Stimulated activated CD8-positive, alpha-beta memory T cell treated with anti-CD3 and anti-CD28 coated beads, Interleukin-4, amount 100 ng/mL, for 24 hours (primary cell): ENCODE results near the gene NCCRP1.
"Not testable (repeated sequence)": the region's sequence is repeated elsewhere in the genome, so short reads cannot be mapped to it uniquely, and the experiment has no call there.

Source experiments
- DNase-seq: peaks from one replicate; pipeline ENCODE4 v3.0.0-alpha.2; 2020; ENCODE audit warnings: low read depth

NCCRP1 gene

GRCh38 chr19:39208175-39208795 lies 11.5 kb downstream of the NCCRP1 start:
- DNase-seq: no peak

DNA sequence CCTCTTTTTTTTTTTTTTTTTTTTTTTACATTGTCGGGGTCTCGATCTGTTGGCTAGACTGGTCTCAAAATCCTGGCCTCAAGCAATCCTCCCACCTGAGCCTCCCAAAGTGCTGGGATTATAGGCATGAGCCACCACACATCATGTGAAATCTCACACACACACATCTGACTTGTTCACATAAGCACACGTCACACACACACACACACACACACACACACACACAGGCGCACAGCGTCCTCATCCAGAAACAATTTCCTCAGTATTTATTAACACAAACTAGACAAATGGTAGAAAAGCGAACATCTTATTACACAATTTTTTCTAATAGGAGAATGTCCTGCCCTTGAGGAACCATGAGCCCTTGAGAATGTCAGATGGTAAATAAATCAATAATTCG lies 12.4 kb downstream of the NCCRP1 start:
- DNase-seq: no peak

- no peak for DNase-seq
These were observed 15.1 kb downstream of the NCCRP1 start for GRCh38 chr19:39211731-39212374.

DNA sequence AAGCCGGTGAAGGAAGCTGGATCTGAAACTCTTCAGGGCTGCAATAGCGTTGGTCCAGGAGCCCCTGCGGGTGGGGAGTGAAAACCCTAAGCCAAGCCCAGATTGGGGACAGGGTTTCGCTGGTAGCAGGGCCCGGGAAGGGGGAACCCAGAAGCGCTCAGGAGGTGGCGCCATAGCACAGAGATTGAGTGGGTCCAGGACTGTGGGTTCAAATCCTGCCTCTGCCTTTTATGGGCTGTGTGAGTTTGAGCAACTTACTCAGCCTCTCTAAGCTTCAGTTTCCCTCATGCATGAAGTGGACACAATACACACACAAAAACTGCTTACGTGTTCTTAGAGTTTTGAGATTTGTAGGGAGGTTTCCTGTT lies 15.6 kb downstream of the NCCRP1 start:
- DNase-seq: peak; percentile 46

GRCh38 chr19:39215323-39215722 lies 18.6 kb downstream of the NCCRP1 start:
- not testable (repeated sequence) for DNase-seq

DNA sequence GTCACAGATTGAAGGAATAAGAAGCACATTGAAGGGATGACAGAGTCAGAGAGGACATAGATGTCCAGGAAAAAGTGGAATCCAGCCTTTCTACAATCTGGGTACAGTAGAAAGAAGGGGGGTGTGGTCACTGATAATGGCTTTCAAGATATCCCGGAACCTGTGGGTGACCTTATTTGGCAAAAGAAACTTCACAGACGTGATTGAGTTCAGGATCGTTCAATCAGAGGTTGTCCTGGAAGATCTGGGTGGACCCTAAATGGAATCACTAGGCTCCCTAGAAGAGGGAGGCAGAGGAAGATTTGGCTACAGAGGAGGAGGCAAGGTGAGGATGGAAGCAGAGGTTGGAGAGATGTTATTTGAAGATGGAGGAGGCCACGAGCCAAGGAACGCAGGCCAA lies 20.3 kb downstream of the NCCRP1 start:
- no peak for DNase-seq

GRCh38 chr19:39218230-39219007 lies 21.7 kb downstream of the NCCRP1 start:
- no peak for DNase-seq

DNA sequence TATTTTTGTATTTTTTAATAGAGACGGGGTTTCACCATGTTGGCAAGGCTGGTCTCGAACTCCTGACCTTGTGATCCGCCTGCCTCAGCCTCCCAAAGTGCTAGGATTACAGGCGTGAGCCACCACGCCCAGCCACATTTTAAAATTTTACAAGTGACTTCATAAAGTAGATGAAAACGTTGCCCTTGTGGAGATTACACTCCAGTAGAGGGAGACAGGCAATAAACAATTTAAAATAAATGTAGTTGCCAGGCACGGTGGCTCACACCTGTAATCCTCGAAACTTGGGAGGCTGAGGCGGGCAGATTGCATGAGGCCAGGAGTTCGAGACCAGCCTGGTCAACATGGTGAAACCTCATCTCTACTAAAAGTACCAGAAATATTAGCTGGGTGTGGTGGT lies 22.3 kb downstream of the NCCRP1 start:
- DNase-seq: not testable (repeated sequence)

GRCh38 chr19:39223703-39224279 lies 27.0 kb downstream of the NCCRP1 start:
- no peak for DNase-seq

GRCh38 chr19:39224910-39225309 lies 28.1 kb downstream of the NCCRP1 start:
- DNase-seq: no peak

DNA sequence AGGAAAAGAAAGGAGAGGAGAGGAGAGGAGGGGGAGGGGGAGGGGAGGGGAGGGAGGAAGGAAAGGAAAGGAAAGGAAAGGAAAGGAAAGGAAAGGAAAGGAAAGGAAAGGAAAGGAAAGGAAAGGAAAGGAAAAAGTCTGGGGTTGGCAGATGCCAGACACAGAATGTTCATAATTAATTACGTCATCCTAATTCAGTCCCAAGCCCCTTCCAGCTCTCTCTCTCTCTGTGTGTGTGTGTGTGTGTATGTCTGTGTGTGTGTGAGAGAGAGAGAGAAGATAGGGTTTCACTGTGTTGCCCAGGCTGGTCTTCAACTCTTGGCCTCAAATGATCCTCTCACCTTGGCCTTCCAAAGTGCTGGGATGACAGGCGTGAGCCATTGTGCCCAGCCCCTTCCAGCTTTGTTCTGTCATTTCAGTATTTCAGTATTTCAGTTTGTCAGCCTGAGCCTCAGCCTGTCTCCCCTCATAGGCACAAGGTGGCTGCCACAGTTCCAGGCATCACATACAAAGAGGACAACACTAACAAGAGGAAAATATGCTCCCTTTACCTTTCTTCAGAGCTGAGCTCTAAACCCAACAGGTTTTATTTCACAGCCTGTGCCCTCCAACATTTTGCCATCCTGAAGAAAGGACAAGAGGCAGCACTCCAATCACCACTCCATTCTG lies 33.5 kb downstream of the NCCRP1 start:
- no peak for DNase-seq

DNA sequence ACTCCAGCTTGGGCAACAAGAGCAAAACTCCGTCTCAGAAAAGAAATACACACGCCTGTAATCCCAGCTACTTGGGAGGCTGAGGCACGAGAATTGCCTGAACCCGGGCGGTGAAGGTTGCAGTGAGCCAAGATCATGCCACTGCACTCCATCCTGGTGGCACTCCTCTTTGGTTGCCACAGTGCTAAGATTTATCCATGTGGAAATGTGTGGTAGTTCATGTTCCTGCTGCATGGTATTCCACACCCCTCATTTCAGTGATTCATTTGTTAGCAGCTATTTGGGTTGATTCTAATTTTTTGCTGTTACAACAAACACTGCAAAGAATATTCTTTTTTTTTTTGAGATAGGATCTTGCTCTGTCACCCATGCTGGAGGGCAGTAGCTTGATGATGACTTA lies 35.9 kb downstream of the NCCRP1 start:
- no peak for DNase-seq

DNA sequence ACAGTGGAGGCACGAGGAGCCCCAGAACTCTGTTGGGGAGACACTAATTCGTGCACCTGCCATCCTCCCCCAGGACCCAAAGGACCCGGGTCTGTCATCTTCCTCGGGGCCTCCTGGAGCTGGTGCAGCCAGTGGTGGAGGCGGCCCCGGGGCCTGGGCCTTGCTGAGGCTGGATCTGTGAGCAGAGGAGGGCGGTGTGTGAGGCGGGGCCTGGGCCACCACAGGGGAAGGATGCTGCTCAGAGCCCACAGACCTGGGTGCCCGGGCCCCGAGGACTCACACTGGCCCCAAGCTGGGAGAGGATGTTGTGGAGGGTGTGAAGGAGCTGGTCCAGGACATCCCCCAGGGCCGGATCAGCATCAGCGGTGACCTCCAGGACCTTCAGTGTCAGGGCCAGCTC lies 39.8 kb downstream of the NCCRP1 start:
- DNase-seq: peak; percentile 30

- DNase-seq: peak; percentile 29
These were observed 40.7 kb downstream of the NCCRP1 start for GRCh38 chr19:39237200-39238184.

DNA sequence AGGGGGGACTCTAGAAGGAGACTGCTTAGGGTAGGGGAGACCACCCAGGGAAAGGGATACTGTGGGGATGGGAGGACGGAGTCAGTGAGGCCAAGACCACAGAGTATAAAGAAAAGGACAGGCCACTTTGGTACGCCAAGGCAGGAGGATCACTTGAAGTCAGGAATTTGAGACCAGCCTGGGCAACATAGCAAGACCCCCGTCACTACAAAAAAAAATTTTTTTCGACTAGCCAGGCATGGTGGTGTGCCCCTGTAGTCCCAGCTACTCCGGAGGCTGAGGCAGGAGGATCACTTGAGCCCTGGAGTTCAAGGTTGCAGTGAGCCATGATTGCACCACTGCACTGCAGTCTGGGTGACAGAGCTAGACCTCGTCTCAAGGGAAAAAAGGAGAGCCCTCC lies 41.4 kb downstream of the NCCRP1 start:
- no peak for DNase-seq

- DNase-seq: no peak
These were observed 42.2 kb downstream of the NCCRP1 start for GRCh38 chr19:39238944-39239343.

DNA sequence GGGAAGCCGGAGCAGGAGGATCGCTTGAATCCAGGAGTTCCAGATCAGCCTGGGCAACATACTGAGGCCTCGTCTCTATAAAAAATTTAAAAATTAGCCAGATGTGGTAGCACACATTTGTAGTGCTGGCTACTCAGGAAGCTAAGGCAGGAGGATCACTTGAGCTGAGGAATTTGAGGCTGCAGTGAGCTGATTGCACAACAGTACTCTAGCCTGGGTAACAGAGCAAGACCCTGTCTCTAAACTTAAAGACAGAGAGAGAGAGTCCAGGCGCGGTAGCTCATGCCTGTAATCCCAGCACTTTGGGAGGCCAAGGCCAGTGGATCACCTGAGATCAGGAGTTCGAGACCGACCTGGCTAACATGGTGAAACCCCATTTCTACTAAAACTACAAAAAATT lies 43.7 kb downstream of the NCCRP1 start:
- DNase-seq: no peak

DNA sequence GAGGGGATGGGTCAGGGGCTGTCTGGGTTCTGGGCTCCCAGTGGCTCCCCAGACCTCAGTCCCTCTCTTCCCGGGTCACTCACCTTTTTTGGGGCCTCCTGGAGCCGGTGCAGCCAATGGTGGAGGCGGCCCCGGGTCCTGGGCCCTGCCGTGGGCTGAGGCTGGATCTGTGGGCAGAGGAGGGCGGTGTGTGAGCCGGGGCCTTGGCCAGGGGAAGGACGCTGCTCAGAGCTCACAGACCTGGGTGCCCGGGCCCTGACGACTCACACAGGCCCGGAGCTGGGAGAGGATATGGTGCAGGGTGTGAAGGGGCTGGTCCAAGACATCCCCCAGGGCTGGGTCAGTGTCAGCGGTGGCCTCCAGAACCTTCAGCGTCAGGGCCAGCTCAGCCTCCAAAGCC lies 47.0 kb downstream of the NCCRP1 start:
- not testable (repeated sequence) for DNase-seq

GRCh38 chr19:39244410-39245100 lies 47.8 kb downstream of the NCCRP1 start, which contains the start of gene IFNL3:
IFNL3 (minus strand) TSS chr19:39245006; CDS start chr19:39244967, 39 bp downstream.
- DNase-seq: not testable (repeated sequence)

GRCh38 chr19:39245166-39245565 lies 48.4 kb downstream of the NCCRP1 start:
- DNase-seq: not testable (repeated sequence)
